GM21737 (cell line): ENCODE data around the gene TIMM50.
"Not testable (repeated sequence)": the region's sequence is repeated elsewhere in the genome, so short reads cannot be mapped to it uniquely, and the experiment has no call there.

Experiments
- ATAC-seq: cut with Tn5 transposase; IDR thresholded peaks from one replicate; pipeline ENCODE4 v1.9.1; 2021; ENCODE audit warnings: mild to moderate bottlenecking, moderate library complexity; ENCODE audit not compliant: unreplicated experiment

The TIMM50 gene

GRCh38 chr19:39469036-39469435 lies 11.6 kb upstream of the TIMM50 start:
- ATAC-seq, result no peak

- no peak for ATAC-seq
Observed at GRCh38 chr19:39469567-39469966, 11.1 kb upstream of the TIMM50 start.

- no peak for ATAC-seq
Observed at GRCh38 chr19:39470724-39471339, 9.8 kb upstream of the TIMM50 start.

GRCh38 chr19:39471756-39472536 lies 8.7 kb upstream of the TIMM50 start:
- no peak for ATAC-seq

GRCh38 chr19:39472746-39473442 lies 7.7 kb upstream of the TIMM50 start:
- ATAC-seq, result no peak

- ATAC-seq, result no peak
Observed at GRCh38 chr19:39473443-39473960, 7.1 kb upstream of the TIMM50 start.

- no peak for ATAC-seq
Observed at GRCh38 chr19:39474139-39474620, 6.5 kb upstream of the TIMM50 start.

- no peak for ATAC-seq
Observed at GRCh38 chr19:39475748-39476147, 4.9 kb upstream of the TIMM50 start.

- ATAC-seq, result not testable (repeated sequence)
Observed at GRCh38 chr19:39479319-39479801, 1.3 kb upstream of the TIMM50 start.

- ATAC-seq, result no peak
Observed at GRCh38 chr19:39479916-39480315, 722 bp upstream of the TIMM50 start.

- ATAC-seq, result no peak
Observed at GRCh38 chr19:39481229-39481545, 549 bp downstream of the TIMM50 start.

GRCh38 chr19:39481676-39482075 lies 1.0 kb downstream of the TIMM50 start:
- ATAC-seq, result no peak

- no peak for ATAC-seq
Observed at GRCh38 chr19:39483141-39483540, 2.5 kb downstream of the TIMM50 start.

GRCh38 chr19:39489756-39490155 lies 9.1 kb downstream of the TIMM50 start:
- no peak for ATAC-seq

- ATAC-seq, result no peak
Observed at GRCh38 chr19:39492225-39492624, 11.6 kb downstream of the TIMM50 start.

- no peak for ATAC-seq
Observed at GRCh38 chr19:39492788-39493187, 12.2 kb downstream of the TIMM50 start.

GRCh38 chr19:39494661-39495060 lies 14.0 kb downstream of the TIMM50 start:
- no peak for ATAC-seq

- no peak for ATAC-seq
Observed at GRCh38 chr19:39496063-39496462, 15.4 kb downstream of the TIMM50 start.

- no peak for ATAC-seq
Observed at GRCh38 chr19:39497701-39497995, 17.0 kb downstream of the TIMM50 start.

- ATAC-seq, result no peak
Observed at GRCh38 chr19:39497996-39498797, 17.6 kb downstream of the TIMM50 start.
